Cortex of kidney (tissue), 1 donor: ENCODE results near the gene ZFYVE28.
"Not testable (repeated sequence)": the region's sequence is repeated elsewhere in the genome, so short reads cannot be mapped to it uniquely, and the experiment has no call there.

ENCODE experiments used
- DNase-seq: peaks from one replicate; lab custom pipeline; 2025; lab: John Stamatoyannopoulos, UW

ZFYVE28 gene

DNA sequence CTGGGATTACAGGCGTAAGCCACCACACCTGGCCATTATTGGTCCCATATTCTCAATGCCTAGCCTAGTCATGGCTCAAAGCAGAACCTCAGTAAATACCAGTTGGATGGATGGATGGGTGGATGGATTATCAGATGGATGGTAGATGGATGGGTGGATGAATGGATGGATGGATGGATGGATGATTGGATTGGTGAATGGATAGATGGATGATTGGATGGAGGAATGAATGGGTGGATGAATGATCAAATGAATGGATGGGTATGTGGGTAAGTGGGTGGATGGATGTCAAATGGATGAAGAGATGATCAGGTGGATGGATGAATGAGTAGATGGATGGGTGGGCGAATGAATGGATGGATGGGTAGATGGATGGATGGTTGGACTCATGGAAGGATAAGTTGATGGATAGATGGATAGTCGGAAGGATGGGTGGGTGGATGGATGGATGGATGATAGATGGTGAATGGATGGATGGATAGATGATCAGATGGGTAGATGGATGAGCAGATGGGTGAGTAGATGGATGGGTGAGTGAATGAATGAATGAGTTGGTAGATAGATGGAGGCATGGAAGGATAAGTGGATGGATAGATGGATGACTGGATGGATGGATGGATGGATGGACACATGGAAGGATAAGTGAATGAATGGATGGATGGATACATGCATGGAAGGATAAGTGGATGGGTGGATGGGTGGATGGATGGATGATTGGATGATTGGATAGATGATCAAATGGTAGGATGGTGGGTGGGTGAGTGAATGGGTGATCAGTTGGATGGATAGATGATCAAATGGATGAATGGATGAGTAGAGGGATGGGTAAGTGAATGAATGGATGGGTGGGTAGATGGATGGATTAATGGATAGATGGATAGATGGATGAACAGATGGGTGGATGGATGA, 28.5 kb upstream of the ZFYVE28 start:
- no peak for DNase-seq

DNA sequence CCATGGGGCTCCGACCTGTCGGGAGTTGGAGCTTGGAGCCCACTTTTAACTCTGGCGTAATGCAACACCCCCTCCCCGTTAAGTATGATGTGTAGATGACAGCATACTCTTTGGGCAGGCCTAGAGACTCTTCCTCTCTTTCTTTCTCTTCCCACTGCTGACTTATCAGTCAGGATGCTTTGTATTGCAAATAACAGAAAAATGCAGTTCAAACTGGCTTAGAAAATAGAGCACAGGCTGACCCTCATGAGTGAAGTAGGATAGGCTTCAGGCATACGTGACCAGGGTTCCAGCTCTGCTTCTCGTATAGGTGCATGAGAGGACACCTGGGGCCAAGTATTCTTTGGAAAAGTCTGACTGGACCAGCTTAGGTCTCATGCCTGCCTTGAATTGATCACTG, 27.1 kb upstream of the ZFYVE28 start:
- no peak for DNase-seq

DNA sequence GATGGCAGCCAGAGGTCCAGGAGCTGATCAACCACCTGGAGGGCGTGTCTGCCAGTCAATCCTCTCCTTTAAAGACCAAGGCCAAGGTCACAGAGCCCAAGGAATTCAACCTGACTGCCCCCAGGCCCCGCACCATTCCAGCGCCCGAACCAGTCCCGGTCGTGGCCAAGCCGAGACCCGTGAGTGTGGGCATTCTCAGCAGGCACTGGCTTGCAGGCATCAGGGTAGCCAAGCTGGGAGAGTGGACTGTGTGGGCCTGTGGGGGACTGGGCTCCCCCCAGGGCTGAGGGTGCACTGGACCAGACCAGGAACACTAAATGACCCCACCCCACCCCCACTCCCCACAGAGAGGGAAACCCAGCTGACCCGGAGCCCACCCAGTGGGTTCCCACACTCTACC, 26.7 kb upstream of the ZFYVE28 start:
- no peak for DNase-seq

DNA sequence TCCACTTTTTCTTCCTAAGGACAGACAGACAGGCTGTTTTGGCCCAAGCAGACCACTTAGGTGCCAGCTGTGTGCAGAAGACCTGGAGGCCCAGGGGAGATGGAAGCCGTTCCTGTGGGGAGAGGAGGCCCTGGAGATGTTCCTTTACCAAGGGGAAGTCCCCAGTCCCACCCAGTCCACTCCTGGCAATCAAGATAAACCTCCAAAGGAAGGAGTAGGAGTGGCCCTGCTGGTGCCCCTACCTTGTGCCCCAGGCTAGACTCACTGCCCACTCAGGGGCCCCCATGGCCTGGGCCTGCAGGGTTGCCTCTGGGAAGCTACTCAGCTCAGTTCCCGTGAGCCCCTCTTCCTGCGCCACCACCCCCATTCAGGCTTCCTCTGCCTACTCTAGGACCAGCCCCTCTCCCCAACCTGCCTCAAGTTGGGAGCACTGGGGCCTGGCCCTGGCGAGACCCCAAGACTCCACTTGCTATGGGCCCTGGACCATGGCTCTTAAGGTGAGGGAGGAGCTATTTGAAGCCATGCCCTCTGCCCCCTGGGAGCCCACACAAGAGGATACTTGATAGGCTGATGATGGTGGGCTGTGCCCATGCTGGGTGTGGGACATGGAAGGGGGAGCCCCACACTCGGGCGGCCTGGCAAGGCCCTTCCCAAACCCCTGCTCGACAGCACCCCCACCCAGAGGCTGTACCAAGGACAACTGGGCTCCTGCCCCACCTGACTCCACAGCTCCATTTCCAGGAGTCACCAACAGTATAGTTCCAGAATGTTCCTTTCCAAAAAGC, 25.7 kb upstream of the ZFYVE28 start:
- DNase-seq = no peak

DNA sequence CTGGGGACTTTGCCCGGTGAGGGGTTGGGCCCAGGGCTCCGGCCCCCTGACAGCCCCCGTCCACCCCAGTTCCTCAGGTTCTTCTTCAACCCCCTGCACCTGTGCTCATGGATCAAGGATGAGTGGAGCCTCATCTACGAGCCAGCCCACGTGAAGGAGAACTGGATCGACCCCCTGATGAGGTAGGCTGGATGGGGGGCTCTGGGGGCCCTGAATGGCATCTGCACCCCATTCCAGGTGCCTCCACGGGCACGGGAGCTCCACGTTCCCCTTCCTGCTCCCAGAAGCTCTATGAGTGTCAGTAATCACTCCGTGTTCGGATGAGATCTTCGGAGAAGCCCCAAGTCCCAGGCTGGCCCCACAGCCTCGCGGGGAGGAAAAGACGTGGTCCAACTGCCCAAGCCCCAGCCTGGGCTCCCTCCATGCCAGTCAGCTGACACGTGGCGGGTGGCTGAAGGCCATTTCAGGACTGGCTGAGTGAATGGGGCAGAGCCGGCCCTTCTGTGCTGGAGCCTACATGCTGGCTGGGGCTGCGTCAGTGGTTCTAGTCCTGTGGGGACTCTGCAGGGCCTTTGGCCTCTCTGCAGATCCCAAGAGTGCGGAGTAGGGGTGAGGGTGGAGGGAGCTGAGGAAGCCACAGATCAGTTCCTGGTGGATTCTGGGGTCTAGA, 24.8 kb upstream of the ZFYVE28 start:
- no peak for DNase-seq

DNA sequence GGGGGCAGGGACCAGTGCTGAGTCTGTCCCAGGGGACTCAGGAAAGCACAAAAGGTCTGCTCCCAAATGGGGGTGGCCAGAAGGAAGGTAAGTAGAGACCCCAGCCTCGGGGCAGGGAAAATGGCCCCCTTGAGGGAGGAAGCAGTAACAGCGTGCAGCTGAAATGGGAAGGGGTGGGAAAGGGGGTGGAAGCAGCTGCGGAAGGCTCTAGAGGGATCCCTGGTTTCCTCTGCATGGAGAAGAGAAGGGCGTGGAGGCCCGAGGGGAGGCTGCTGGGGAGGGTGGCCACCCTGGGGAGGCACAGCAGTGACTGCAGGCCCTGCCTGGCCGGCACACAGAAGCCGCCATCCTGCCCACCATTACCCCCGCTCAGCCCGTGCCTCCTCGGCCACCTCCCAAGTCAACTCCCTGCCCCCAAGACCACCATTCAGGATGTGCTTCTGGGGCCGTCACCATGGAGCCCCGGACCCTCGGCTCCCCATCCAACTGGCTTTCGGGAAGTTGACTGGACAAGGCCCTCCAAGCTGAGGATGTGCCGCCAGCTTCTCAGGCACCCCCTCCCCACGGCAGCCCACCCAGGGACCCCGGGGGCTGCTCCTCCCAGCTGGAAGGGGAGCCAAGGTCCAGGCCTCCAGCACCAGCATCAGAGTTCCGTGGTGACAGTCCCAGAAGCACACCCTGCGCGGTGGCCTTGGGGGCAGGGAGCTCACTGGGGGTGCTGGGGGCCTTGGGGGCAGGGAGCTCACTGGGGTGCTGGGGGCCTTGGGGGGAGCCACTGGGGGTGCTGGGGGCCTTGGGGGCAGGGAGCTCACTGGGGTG, 23.9 kb upstream of the ZFYVE28 start:
- no peak for DNase-seq

DNA sequence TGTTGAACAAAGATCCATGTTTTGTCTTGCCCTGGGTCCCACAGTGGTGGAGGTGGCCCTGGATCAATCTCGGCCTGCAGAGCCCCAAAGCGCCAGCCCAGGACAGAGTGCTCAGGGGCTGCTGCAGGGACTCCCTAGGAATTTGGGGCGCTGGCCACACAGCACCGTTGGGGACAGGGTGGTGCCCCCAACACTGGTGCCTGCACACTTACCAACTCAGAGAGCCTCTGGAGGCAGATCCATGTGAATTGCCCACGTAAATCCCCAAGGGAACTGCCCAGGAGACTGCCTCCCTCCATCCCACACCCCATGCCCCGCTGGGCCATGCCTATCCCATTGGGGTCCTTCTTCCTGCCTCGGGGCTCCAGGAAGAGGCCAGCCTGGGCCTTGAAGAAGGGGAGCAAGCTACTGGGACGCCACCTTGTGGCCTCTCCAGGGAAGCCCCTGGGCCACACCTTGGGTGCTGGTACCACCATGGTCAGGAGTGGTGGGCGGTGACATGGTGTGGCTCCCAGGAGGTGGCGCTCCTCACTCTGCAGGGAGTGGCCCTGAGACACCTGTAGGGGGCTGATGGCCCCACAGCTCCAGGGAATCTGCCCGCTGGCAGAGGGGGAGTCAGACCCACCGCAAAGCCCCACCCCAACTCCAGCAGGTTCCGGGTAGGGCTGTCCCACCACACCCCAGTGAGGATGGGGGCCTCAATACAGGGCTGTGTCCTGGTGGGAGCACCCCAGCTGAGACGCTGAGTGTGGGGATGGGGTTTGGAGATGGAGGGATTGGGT, 23.1 kb upstream of the ZFYVE28 start:
- no peak for DNase-seq

DNA sequence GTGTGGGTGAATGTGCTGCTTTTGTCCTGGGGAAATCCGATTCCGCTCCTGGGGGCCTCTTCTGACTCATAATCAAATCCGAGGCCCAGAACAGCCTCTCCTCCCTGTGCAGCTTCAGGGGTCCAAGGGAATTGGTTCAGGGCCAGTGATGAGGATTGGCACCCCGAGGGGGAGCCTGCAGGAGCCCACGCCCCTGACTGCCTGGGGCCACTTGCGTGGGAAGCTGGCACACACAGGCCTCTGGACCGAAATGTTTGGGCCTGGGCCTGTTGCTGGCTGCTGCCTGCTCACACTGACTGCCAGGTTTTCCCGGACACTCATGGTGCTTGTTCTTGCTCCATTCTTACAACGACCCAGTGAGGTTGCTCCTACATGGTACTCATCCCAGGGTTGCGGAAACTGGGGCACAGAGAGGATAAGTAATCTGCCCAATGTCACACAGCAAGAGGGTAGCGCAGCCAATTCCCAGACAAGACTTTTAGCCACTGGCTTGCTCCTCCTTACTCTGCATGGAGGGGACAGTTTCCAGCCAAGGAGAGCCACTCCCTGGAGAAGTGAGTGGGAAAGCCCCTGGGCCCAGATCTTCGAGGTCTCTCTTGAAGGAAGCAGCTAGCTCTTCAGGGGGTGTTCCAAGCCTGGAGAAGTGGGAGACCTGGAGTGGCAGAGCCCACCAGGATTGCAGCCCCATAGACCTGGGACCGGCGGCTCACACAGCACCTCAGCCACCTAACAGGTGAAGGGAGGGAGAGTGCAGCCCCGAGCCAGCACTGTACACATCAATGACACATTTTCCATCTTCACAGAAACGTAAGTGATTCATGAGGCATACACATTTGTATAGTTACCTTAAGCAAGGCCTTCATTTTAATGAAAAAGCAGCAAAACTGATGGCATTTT, 20.6 kb upstream of the ZFYVE28 start:
- no peak for DNase-seq

DNA sequence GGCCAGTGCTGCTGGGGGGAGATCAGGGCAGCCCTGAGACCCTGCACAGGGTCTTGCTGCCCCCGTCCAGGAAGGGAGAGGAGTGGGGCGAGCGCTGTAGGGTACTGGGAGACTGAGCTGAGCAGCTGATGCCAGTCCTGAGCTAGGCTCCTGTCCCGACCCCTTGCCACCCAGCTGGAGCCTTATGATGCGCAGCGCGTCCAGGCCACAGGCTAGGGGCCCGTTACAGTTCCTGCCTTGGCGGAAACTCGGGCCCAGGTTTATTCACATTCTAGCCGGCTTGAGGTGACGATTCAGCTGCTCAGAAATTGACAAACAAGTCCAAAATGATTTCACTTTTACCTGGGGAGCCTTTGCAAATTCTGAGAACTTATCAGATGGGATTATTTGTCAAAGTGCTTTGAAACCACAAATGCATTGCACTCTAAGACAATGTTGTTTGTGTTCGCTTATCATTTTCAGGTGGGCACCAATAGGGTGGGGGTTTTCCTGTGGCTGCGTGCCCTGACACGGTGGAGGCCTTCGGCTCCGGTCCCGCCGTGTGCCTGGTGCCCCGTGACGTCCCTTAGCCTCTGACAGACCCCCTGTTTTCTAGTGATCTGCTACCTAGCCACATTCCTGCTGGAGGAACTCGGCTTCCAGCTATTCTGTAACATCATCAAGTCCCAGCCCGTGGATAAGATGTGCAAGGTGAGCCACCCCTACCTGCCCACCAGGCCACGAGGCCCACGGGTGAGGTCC, 19.2 kb upstream of the ZFYVE28 start:
- no peak for DNase-seq

DNA sequence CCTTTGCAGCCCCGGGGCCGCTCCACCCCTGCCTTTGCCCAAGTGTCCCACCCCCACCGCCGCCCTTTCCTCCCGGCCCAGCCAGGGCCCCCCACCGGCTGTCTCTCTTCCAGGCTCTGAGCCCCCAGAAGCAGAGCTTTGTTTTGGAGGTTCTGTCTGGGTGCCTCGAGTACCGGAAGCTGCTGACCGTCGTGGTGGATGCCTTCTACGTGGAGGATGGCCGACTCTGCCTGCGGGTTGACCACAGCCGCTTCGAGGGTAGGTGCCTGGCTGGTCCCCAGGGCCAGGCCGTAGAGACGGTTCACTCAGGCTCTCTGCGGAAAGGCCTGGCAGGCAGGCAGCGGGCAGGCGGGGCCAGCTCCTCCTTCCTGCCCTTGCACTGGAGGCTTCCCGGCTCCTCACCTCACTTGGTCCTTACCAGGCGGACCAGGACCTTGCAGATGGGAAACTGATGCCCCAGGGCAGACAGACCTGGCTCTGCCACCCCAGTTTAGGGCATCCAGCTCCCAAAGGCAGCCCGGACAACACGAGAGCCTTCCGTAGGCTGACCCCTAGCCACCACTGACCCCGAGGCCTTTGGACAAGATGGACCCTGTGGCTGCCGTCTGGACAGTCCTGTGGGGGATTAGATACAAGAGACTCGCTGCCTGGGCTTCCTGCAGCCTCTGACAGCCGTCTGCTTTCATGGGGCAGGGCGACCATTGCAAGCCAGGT, 18.5 kb upstream of the ZFYVE28 start:
- DNase-seq = no peak

DNA sequence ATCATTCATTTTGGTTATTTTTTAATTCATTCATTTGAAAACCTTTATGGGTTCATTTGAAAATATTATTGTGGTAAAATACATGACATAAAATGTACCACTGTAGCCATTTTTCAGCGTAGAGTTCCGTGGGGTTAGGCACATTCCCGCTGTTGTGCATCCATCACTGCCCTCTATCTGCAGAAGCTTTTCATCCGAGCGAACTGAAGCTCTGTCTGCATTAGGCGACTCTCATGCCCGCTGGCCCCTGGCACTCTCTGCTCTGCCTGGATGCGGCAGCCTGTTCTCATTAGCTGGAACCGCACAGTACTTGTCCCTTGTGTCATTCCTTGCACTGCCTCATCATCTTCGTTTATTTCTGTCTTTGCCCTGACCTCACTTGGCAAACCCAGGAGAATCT, 17.9 kb upstream of the ZFYVE28 start:
- no peak for DNase-seq

DNA sequence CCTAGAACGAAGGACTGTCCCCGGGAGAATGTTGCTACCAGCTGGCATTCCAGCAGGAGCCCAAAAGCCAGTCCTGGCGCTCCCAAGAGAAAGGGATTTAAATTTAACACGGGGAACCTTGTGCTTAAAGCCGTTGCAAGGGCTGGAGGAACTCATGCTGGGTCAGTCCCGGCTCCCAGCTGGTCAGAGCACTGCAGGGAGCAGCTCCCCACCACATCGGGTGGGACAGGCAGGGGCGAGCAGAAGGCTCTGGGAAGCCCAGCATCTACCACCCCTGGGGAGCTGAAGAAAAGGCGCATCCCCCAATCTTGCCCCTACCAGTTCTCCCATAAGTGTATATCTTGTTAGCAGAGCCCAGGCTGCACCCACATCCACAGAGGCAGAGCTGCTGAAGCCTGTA, 16.0 kb upstream of the ZFYVE28 start:
- no peak for DNase-seq

DNA sequence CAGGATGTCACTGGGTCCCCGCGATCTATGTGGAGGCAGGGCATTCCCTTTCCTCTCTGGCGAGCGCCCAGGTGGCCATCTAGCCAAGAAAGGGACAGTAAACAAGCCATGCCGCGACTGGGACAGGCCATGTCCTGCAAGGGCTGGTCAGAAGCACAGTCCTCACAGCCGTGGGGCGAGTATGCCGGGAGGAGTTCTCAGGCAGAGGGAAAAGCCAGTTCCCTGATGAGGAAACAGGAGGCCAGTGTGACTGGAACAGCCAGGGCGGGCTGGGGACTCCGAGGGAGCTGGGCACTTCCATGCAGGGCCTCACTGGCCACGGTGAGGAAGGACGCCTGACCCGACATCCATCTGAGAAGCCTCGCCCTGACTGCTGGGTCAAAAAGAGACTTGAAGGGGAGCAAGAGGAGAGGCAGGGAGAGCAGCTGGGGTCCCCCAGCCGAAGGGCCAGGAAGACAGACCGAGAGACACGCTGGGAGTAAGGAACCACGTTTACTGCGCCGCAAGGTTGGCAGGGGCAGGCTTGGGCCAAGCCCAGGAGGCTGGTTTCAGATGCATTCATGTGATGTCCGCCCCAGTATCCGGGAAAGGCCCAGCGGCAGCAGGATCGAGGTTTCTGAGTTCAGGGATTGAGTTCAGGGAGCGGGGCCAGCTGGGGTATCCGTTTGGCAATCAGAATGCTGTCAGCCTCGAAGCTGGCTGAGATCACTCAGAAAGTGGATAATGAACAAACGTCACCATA, 15.3 kb upstream of the ZFYVE28 start:
- DNase-seq = no peak

DNA sequence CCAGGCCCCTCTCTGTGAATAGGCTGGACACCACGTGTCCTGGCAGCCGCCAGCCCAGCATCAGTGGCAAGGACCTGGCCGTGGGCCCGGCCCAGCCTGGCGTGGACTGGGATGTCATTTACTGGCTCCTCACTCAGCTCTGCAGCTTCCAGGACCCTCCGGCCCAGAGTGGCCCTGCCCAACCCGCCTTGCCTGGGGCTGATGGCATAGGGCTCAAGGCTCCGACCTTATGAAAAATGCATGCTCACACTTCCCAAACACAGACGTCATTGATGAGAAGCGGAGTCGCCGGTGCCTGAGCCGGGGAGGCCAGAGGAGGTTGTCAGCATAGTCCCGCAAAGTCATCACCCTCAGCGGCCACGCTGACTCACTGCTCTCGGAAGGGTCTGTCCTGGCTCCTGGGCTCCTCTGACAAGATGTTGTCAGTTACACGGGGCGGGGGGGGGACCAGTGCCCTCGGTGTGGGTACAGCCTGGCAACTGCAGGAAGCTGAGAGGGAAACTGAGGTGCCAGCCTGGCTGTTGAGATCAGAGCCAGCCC, 14.6 kb upstream of the ZFYVE28 start:
- no peak for DNase-seq

DNA sequence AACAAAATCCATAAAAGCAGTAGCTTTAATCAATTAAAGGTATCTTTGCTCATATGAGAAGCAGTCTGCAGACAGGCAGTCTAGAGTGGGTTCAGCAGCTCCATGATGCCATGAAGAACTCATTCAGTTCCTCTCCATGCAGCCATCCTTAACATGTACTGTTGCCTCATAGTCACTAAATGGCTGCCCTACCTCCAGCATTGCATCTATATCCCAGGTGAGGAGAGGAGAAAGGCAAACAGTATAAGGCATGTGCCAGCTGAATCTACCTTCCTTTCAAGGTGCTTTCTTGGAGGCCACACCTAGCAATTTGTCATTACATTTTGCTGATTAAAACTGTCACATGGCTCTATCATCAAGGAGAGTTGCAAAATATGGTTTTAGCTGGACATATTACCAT, 13.6 kb upstream of the ZFYVE28 start:
- no peak for DNase-seq

DNA sequence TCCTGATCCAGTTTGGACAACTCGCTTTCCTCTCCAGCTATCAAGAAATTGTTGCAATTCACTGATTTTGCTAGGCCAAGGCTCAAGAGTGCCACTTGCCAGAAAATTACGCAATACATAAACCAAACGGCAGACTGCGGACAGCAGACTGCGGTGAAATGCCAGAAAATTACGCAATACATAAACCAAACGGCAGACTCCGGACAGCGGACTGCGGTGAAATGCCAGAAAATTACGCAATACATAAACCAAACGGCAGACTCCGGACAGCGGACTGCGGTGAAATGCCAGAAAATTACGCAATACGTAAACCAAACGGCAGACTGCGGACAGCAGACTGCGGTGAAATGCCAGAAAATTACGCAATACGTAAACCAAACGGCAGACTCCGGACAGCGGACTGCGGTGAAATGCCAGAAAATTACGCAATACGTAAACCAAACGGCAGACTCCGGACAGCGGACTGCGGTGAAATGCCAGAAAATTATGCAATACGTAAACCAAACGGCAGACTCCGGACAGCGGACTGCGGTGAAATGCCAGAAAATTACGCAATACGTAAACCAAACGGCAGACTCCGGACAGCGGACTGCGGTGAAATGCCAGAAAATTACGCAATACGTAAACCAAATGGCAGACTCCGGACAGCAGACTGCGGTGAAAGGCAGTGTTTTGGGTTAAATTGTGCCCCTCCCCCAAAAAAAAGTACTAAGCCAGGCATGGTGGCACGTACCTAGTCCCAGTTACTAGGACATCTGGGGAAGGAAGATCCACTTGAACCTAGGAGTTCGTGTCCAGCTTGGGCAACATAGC, 11.7 kb upstream of the ZFYVE28 start:
- not testable (repeated sequence) for DNase-seq
